GM21786 (cell line): ENCODE data around the gene FAM98C.
"Not testable (repeated sequence)": the region's sequence is repeated elsewhere in the genome, so short reads cannot be mapped to it uniquely, and the experiment has no call there.

Experiments used
- ATAC-seq: cut with Tn5 transposase; IDR thresholded peaks from one replicate; pipeline ENCODE4 v1.9.1; 2021; ENCODE audit not compliant: unreplicated experiment

Gene FAM98C

GRCh38 chr19:38402967-38403674 is at the start of gene FAM98C:
Gene FAM98C (plus strand): TSS chr19:38403093. CDS start chr19:38403154, 61 bp downstream.
- ATAC-seq, result peak; percentile 85

DNA sequence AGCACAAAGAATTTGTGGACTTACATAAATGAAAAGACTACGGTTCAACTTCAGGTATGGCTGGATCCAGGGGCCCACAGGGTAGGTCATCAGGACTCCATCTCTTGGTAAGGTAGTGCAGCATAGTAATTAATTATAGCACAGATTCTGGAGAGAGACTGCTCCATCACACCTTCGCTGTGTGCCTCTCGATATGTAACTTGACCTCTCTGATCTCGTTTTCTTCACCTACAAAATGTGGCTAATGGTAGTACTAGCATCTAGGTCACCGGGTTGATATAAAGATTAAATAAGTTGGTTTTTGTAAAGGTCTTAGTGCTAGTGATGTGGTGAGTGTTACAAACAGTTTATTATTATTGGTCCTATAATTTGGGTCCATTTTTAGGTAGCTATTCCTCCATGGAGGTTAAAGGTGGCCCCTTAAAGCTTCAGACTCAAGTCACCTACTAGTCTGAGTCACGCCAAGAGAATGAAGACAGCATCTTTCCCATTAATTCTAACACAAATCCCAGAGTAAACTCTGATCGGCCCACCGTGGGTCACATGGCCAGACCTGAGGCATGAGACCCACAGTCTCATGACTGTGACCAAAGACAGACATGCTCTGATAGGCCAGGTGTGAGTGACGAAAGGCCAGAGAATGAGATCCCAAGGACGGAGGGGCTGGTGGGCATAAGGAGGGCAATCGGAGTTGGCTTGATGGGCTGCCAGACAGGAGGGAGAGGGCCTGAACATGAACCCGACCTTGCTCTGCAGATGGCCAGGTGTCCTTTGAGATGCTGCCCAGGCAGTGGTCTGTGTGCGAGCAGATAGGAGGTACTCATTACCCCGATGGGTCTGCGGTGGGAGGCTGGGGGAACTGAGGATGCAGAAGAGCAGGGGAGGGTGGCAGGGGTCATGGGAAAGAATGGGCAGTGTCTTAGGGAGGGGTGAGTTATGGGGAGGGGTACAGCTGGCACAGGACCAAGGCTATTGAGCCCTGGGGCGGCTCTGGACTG is 46.9 kb upstream of the FAM98C start:
- no peak for ATAC-seq

DNA sequence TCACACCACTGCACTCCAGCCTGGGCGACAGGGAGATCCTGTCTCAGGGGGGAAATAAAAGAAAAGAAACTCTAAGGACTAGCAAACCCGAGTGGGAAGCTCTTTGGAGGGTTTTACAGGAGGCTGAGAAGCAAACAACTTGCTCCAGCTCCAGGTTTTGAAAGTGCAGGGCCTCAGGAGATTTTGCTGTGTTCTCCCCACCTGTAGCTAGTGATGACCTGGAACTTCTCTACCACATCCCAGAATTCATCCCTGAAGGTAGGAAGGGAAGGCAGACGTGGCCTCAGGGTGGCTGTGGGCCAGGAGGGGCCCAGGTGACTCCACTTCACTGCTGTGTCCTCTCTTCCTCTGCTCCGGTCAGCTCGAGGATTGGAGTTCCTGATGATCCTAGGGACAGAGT is 44.8 kb upstream of the FAM98C start:
- ATAC-seq, result no peak

GRCh38 chr19:38359242-38360021 is 43.5 kb upstream of the FAM98C start:
- no peak for ATAC-seq

DNA sequence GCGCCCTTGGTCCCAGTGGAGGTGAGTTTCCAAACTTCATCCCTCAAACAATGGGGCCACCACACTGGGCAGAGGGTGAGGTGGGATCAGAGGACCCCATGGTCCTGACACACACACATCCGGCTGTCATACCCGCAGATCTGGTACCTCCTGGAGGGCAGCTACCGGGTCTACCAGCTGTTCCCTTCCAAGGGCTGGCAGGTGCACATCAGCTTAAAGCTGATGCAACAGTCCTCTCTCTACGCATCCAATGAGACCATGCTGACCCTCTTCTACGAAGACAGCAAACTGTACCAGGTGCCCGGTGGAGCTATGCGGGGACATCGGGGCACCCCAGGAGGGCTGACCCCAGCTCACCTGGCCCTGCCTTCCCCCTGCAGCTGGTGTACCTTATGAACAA is 42.5 kb upstream of the FAM98C start:
- ATAC-seq, result no peak

DNA sequence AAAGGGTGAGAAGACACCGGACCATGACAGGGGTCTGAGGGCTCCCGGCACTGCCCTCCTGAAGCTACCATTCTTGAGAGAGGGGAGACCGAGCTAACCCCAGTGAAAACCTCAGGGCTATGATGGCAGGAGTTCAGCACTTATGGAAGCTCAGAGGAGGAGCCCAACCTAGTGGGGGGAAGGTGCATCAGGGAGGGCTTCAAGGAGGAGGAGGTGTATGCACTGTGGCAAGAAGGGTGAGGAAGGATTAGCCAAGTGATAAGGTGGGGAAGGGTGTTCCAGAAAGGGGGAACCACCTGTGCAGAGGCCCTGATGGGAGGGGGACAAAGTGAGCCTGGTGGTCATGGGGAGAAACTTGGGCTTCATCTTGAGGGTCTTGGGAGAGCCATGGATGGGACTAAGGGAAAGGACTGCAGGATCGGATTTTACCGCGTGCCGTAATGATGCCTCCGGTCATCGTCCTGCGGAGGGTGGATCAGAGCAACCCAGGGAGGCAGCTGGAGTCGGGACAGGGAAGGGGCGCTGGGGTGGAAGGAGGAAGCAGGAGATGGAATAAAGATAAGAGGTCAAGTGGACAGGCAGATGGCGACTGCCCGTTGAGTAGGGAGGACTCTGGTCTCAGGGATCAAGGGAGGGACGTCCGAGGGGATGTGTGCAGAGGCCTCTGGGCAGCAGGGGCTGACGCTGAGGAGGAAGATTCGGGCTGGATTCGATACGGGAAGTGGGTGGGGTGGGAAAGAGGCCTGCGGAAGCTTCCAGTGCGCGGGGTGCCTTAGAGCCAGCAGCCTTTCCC is 41.9 kb upstream of the FAM98C start:
- ATAC-seq, result no peak

GRCh38 chr19:38361633-38362075 is 41.2 kb upstream of the FAM98C start:
- no peak for ATAC-seq

DNA sequence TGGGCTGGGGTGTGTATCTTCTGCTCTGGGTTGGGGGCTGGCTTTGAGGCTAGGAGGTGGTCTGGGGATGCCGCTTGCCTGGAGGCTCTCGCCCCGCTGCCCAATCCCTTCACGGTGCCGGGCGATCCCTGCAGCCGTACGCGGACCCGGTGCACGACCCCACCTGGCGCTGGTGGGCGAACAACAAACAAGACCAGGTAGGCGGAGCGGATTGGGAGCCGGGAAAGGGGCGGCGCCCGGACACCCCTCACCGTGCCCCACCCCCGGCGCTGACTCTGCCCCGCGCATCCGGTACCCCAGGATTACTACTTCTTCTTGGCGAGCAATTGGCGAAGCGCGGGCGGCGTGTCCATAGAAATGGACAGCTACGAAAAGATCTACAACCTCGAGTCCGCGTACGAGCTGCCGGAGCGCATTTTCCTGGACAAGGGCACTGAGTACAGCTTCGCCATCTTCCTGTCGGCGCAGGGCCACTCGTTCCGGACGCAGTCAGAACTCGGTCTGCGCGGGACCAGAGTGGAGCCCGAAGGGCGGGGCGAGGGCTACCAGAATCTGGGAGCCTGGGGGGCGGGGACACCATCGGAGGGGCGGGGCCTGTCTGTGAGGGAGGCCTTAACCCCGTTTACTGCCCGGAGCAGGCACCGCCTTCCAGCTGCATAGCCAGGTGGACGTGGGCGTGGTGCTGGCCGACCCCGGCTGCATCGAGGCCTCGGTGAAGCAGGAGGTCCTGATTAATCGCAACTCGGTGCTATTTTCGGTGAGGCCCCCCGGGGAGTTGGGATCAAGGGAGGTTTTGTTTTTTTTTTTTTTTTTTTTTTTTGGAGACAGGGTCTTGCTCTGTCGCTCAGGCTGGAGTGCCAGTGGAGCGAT is 40.6 kb upstream of the FAM98C start:
- no peak for ATAC-seq

DNA sequence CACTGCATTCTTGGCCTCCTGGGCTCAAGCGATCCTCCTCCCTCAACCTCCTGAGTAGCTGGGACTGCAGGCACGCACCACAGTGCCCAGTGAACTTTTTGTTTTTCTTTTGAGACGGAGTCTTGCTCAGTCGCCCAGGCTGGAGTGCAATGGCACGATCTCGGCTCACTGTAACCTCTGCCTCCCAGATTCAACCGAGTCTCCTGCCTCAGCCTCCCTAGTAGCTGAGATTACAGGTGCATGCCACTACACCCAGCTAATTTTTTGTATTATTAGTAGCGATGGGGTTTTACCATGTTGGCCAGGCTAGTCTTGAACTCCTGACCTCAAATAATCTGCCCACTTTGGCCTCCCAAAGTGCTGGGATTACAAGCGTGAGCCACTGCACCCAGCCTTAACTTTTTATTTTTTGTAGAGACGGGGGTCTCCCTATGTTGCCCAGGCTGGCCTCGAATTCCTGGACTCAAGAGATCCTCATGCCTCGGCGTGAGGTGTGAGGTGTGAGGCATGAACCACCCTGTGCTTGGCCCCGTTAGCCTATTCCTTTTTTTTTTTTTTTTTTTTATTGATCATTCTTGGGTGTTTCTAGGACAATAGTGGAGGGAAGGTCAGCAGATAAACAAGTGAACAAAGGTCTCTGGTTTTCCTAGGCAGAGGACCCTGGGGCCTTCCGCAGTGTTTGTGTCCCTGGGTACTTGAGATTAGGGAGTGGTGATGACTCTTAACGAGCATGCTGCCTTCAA is 39.8 kb upstream of the FAM98C start:
- ATAC-seq, result not testable (repeated sequence)

- no peak for ATAC-seq
Measured at GRCh38 chr19:38367041-38367440, 35.9 kb upstream of the FAM98C start.

- no peak for ATAC-seq
Measured at GRCh38 chr19:38369584-38369983, 33.3 kb upstream of the FAM98C start.

GRCh38 chr19:38370299-38370698 is 32.6 kb upstream of the FAM98C start:
- ATAC-seq, result no peak

DNA sequence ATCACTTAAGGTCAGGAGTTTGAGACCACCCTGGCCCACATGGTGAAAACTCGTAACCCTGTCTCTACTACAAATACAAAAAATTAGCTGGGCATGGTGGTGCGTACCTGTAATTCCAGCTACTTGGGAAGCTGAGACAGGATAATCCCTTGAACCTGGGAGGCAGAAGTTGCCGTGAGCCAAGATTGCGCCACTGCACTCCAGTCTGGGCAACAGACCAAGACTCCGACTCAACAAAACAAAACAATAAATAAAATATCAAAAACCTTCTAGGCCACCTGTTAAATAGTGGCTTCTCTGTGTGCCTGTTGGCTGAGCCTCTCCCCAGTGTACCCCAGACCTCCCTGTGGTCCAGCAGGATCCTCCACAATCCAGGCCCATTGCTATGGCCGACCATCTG is 31.8 kb upstream of the FAM98C start:
- ATAC-seq, result no peak

DNA sequence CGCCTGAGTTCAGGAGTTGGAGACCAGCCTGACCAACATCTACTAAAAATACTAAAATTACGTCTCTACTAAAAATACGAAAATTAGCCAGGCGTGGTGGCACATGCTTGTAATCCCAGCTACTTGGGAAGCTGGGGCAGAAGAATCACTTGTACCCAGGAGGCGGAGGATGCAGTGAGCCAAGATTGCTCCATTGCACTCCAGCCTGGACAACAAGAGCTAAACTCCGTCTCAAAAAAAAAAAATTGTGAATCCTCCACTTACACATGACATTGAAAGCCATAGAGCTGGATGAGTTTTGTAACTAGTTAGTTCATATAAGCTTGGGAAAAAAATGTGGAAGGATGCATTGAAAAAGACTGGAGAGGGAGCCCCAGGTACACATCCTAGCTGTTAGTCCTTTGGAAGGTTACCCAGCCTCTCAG is 29.0 kb upstream of the FAM98C start:
- ATAC-seq, result no peak

DNA sequence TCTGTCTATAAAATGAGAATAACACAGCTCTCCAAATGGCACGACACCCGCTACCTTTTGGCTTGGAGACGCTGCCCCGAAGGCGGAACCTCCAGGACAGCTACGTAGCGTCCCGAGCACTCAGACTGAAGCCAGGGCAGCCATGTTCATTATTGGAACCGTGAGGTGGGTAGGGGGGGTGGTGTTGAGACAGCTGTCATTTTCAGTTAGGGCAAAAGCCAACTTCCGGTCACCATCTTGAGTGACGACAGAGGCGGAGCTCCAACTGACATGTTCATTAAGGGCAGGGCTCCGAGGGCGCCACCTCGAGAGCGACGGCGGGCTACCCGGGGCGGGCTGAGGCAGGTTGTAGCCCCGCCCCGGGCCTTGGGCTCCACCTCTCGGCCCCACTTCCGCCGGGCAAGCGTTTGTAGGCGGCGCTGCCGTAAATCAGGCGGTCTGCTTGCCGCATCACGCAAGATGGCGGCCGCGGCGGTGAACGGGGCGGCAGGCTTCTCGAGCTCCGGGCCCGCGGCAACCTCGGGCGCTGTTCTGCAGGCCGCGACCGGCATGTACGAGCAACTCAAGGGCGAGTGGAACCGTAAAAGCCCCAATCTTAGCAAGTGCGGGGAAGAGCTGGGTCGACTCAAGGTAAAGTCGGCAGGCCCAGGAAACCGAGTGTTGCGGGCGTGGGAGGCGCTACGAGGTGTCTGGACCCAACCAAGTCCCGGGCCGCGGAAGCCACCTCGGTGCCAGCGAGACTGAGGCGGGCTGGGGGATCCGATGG is 28.4 kb upstream of the FAM98C start, which contains the start of gene PSMD8:
PSMD8 (plus strand) TSS at position 240 of the 766 bp plus-strand sequence; CDS start at position 271, 31 bp downstream.
- ATAC-seq, result peak; percentile 94

DNA sequence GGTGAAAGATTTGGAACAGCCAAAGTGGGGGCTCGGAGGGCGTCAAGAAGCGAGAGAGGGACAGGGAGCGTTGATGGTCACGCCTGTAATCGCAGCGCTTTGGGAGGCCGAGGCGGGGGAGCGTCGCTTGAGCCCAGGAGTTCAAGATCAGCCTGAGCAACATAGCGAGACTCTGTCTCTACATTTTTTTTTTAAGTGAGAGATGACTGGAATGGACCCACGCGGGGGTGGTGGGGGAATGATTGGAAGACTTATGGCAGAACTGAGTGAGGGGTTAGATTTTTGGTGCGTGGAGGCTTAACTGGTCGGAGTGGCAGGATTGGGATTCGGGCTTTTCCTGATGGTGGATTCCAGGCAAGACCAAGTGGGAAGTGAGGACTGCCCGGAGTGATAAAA is 27.8 kb upstream of the FAM98C start:
- no peak for ATAC-seq

GRCh38 chr19:38375748-38376147 is 27.1 kb upstream of the FAM98C start:
- no peak for ATAC-seq

- ATAC-seq, result no peak
Measured at GRCh38 chr19:38376576-38376975, 26.3 kb upstream of the FAM98C start.
